ENCODE results near the gene FIBP.
A peak's percentile ranks its signal among the peaks of the same experiment; 100 is the strongest.
"Not testable (repeated sequence)": the region's sequence is repeated elsewhere in the genome, so short reads cannot be mapped to it uniquely, and the experiment has no call there.

Gene FIBP

DNA sequence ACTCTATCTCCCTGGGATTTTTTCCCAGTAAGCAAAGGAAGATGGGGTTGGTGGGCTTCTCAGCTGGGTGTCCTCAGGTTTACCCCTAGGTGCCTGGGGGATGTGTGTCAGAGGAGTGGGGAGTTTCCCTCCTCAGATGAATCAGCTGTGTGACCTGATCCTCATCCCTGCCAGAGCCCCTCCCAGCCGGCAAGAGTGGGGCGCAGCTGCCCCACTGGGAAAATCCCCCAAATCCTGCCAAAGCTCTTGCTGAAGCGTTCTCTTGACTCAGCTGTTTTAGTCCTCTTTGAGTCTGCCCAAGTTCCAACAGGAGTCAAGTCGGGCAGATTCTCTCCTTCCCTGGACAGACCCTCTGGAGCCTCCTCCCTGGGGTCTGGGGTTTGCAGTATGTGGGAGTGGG lies 24.6 kb upstream of the FIBP start:
- no peak for DNase-seq

GRCh38 chr11:65911682-65912568 lies 23.7 kb upstream of the FIBP start:
- DNase-seq: no peak

GRCh38 chr11:65907878-65908277 lies 19.6 kb upstream of the FIBP start:
- DNase-seq: no peak

DNA sequence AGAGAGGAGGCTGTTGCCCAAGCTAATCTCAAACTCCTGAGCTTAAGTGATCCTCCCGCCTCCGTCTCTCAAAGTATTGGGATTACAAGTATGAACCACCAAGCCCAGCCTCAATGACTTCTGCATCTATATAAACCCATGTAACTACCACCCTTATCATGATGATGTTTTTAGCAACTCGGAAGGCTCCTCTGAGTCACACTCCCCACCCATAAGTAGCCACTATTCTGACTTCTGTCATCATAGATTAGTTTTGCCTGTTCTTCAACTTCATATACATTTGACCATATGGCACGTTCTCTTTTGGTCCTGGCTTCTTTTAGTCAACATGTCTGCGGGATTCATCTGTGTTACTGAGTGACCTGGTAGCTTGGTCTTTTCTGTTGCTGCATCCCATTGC lies 18.3 kb upstream of the FIBP start:
- no peak for DNase-seq

GRCh38 chr11:65903715-65904114 lies 15.4 kb upstream of the FIBP start:
- DNase-seq: no peak

- no peak for DNase-seq
These were observed 14.8 kb upstream of the FIBP start for GRCh38 chr11:65903068-65903481.

GRCh38 chr11:65900899-65901180 lies 12.6 kb upstream of the FIBP start:
- no peak for DNase-seq

GRCh38 chr11:65900125-65900898 lies 12.0 kb upstream of the FIBP start, which contains the start of gene FOSL1:
FOSL1 (minus strand) TSS chr11:65900388; CDS start chr11:65900339, 49 bp downstream.
- DNase-seq: peak; percentile 93

GRCh38 chr11:65899356-65900124 lies 11.3 kb upstream of the FIBP start:
- DNase-seq: peak; percentile 52

GRCh38 chr11:65898656-65899355 lies 10.5 kb upstream of the FIBP start:
- no peak for DNase-seq

GRCh38 chr11:65897020-65897471 lies 8.8 kb upstream of the FIBP start:
- DNase-seq: no peak

GRCh38 chr11:65896034-65896999 lies 8.0 kb upstream of the FIBP start:
- DNase-seq: no peak

GRCh38 chr11:65895482-65895981 lies 7.3 kb upstream of the FIBP start:
- no peak for DNase-seq

GRCh38 chr11:65894034-65894591 lies 5.8 kb upstream of the FIBP start:
- DNase-seq: no peak

DNA sequence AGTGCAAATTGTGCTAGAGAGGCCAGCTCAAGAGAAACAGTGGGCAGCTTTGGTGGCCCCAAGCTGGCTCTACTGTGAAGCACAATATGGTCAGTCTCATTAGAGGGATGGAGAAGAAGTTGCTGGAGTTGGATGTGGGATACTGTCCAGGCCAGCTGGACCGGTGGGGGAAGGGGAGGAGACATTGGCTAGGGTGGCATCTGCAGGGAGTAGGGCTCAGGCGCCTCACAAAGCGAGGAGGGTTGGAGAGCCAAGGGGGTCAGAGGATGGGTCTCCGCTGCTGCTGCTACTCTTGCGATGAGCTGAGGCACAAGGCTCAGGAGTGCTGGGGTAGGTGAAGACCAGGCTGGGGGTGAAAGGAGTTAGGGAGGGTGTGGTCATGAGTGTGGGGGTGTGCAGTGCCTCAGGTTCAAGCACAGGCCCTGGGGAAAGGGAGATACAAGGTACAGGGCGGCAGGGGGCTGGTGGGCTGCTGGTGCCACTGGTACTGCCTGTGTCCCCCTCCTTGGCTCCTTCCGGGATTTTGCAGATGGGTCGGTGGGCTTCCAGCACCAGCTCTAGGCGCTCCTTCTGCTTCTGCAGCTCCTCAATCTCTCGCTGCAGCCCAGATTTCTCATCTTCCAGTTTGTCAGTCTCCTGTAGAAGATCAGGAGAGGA lies 4.5 kb upstream of the FIBP start:
- DNase-seq: no peak

DNA sequence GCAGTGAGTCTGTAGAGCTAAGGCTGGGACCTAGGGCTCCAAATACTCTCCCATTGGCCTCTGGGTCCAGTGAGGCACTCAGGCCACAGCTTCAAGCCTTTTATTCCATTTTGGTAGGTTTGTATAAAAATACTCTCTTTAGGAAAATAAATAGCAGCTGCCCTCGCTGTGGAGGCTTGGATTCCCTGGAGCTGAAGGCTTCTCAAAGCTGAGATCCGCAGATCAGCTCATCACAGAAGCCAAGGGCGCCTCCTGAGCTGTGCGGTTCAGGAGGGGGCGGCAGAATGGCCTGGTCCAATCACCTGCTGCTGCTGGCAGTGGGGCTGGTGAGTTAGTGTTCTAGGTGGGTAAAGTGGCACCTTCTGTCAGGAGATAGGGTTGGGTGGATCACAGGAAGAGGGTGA lies 3.9 kb upstream of the FIBP start:
- not testable (repeated sequence) for DNase-seq

GRCh38 chr11:65891219-65892136 lies 3.2 kb upstream of the FIBP start:
- DNase-seq: no peak

DNA sequence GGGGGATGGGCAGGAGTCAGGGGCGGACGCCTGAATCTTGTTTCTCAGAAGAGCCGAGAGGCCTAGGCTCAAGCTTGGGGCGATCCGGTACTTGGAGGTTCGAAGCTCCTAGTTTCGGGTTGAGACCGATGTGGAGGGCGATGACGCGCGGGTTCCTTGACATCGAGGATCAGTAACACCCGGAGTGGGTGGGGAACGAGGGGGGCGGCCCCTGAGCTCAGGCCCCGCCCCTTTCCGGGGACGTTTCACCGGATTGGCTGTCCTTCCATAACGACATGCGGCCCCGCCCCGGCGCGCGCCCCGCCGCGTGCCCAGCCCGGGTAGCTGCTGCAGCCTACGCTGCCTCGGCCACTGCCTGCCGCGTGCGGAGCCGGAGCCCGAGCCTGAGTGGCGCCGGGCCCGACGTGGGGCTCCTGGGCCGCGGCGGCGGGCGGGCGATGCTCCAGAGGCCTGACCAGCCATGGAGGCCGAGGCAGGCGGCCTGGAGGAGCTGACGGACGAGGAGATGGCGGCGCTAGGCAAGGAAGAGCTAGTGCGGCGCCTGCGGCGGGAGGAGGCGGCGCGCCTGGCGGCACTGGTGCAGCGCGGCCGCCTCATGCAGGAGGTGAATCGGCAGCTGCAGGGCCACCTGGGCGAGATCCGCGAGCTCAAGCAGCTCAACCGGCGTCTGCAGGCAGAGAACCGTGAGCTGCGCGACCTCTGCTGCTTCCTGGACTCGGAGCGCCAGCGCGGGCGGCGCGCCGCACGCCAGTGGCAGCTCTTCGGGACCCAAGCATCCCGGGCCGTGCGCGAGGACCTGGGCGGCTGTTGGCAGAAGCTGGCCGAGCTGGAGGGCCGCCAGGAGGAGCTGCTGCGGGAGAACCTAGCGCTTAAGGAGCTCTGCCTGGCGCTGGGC lies 2.3 kb upstream of the FIBP start, which contains the start of gene CCDC85B:
CCDC85B (plus strand) TSS at position 350 of the 895 bp plus-strand sequence; CDS start at position 461, 111 bp downstream.
- DNase-seq: peak; percentile 98

Measured in T-helper 9 cell (primary cell).